Stomach (tissue), 9 donors: ENCODE results near the gene CAND2. TPM values are rescaled to one million over a fixed set of nuclear protein-coding genes. Genes with fewer than 3 reads are reported as not detected.
"Not testable (repeated sequence)": the region's sequence is repeated elsewhere in the genome, so short reads cannot be mapped to it uniquely, and the experiment has no call there.

Source experiments
- DNase-seq, 2 donors: peaks; one replicate each; pipeline versions ENCODE4 v3.0.0 to v3.0.0-alpha.2; 2013 to 2019
- H3K27ac ChIP-seq, 5 donors: fragments of 200-600 bp in 4 of 5; sonication (generic) in 4 of 5; one replicate each; pipeline ENCODE4 v1.5.1; 2013 to 2019; ENCODE audit warnings: mild to moderate bottlenecking in 1 of 5, moderate library complexity in 1 of 5
- H3K27me3 ChIP-seq, 3 donors: fragments of 200-600 bp; sonication (generic); one replicate each; pipeline ENCODE4 v1.5.1; 2017 to 2019; ENCODE audit warnings: mixed run types in 1 of 3
- H3K36me3 ChIP-seq, 4 donors: fragments of 200-600 bp; sonication (generic); 1 replicate in 3 of 4; 2 replicates in 1 of 4; pipeline ENCODE4 v1.5.1; 2016 to 2019
- H3K4me1 ChIP-seq, 4 donors: fragments of 200-600 bp; sonication (generic); one replicate each; pipeline ENCODE4 v1.5.1; 2016 to 2019
- H3K4me3 ChIP-seq, 4 donors: fragments of 200-600 bp; sonication (generic) in 3 of 4; one replicate each; pipeline ENCODE4 v1.5.1; 2016 to 2019; ENCODE audit warnings: mild to moderate bottlenecking in 1 of 4
- H3K9me3 ChIP-seq, 4 donors: fragments of 200-600 bp; sonication (generic); one replicate each; pipeline ENCODE4 v1.5.1; 2016 to 2019
- CTCF ChIP-seq, 7 experiments: fragments of 450-650 bp in 4 of 7; fragments of 200-600 bp in 3 of 7; sonication (generic) in 3 of 7; IDR thresholded peaks; one replicate each; pipeline ENCODE4 v1.5.1; 2016 to 2019; ENCODE audit warnings: antibody characterized with exemption in 7 of 7, control low read depth in 2 of 7, mild to moderate bottlenecking in 1 of 7
- EP300 ChIP-seq: sonication (generic); formaldehyde crosslinking; IDR thresholded peaks from one replicate; pipeline ENCODE4 v1.6.1; 2017; ENCODE audit warnings: antibody characterized with exemption
- POLR2A ChIP-seq, 4 donors: fragments of 450-650 bp; IDR thresholded peaks; one replicate each; pipeline ENCODE4 v1.6.1; 2016; ENCODE audit warnings: antibody characterized with exemption in 4 of 4, control low read depth in 2 of 4, mild to moderate bottlenecking in 1 of 4, moderate library complexity in 1 of 4
- POLR2AphosphoS5 ChIP-seq, 3 donors: sonication (generic); formaldehyde crosslinking; IDR thresholded peaks; one replicate each; pipeline ENCODE4 v1.6.1; 2016; ENCODE audit warnings: antibody characterized with exemption in 3 of 3
- WGBS, 5 donors: extraction: QIAGEN DNeasy Blood & Tissue Kit in 3 of 5; methylation state at CpG; one replicate each; pipeline versions ENCODE4 v1.1.5 to v1.1.7; 2013 to 2018; 5-methylcytosine and 5-hydroxymethylcytosine counted together
- intact Hi-C: fragments of 100-400 bp; cut with DNase I; formaldehyde crosslinking; loops from one replicate; pipeline ENCODE4 v1.15.1; 2023; ENCODE audit warnings: low total_unique reads
- polyA plus RNA-seq, 3 donors: library from polyadenylated mRNA; stranded (reverse); fragments of 200-250 nt; gene quantifications; one replicate each; pipeline ENCODE4 v1.2.3, GENCODE V29; 2013
- total RNA-seq, 5 donors: library from RNA; depleted of rRNA; stranded (reverse); fragments of >200 nt; gene quantifications; one replicate each; pipeline versions ENCODE4 v1.1.0 to v1.2.3, GENCODE V29; 2014 to 2016
- donor health status: healthy with polysubstance abuse.
- donor health status: Bipolar disorder and iron deficiency.
- donor health status: healthy.

Gene CAND2
- total and polyA plus RNA-seq, 8 donors = under 0.01 to 5.3 (median 2.8) TPM

- no peak for TF ChIP-seq EP300
- no peak for TF ChIP-seq CTCF (IDR thresholded peaks at IDR 0.05)
- no peak for TF ChIP-seq POLR2A (IDR thresholded peaks at IDR 0.05)
- TF ChIP-seq POLR2AphosphoS5 (IDR thresholded peaks at IDR 0.05) = no peak
- Histone ChIP-seq H3K36me3 (no peaks in the 10 kb centered on the region), H3K27me3 (peaks cover 0 to 4% (median 0%) of the 10 kb centered on the region in 3 donors), H3K27ac (no peak overlapping the region), H3K4me3 (no peak overlapping the region), H3K4me1 (no peaks in the 10 kb centered on the region), H3K9me3 (no peaks in the 10 kb centered on the region)
- no peak for DNase-seq
- 57 to 66% (median 59%) methylated on average over 2 of the region's 2 CpGs for WGBS, 5 donors
- intact Hi-C loops = no loop called here
Measured at GRCh38 chr3:12773030-12773709, 23.3 kb upstream of the CAND2 start.

GRCh38 chr3:12773710-12774086, 22.8 kb upstream of the CAND2 start:
- TF ChIP-seq POLR2AphosphoS5 (IDR thresholded peaks at IDR 0.05) (no peak), POLR2A (IDR thresholded peaks at IDR 0.05) (no peak), CTCF (IDR thresholded peaks at IDR 0.05) (no peak), EP300 (no peak)
- Histone ChIP-seq H3K4me3 (no peak overlapping the region), H3K9me3 (no peaks in the 10 kb centered on the region), H3K4me1 (no peaks in the 10 kb centered on the region), H3K36me3 (no peaks in the 10 kb centered on the region), H3K27ac (no peak overlapping the region), H3K27me3 (peaks cover 0 to 4% (median 0%) of the 10 kb centered on the region in 3 donors)
- no peak for DNase-seq
- intact Hi-C loops = no loop called here
- WGBS, 5 donors = 82 to 100% (median 94%) methylated on average over 1 of the region's 1 CpG

GRCh38 chr3:12774619-12775018, 21.9 kb upstream of the CAND2 start:
- TF ChIP-seq CTCF (IDR thresholded peaks at IDR 0.05) (no peak), POLR2A (IDR thresholded peaks at IDR 0.05) (no peak), EP300 (no peak), POLR2AphosphoS5 (IDR thresholded peaks at IDR 0.05) (no peak)
- WGBS, 5 donors = 63 to 78% (median 68%) methylated on average over 4 of the region's 4 CpGs
- Histone ChIP-seq H3K36me3 (no peaks in the 10 kb centered on the region), H3K4me3 (no peak overlapping the region), H3K27ac (no peak overlapping the region), H3K4me1 (no peaks in the 10 kb centered on the region), H3K27me3 (peaks cover 0 to 4% (median 0%) of the 10 kb centered on the region in 3 donors), H3K9me3 (no peaks in the 10 kb centered on the region)
- intact Hi-C loops = no loop called here
- DNase-seq = no peak

DNA sequence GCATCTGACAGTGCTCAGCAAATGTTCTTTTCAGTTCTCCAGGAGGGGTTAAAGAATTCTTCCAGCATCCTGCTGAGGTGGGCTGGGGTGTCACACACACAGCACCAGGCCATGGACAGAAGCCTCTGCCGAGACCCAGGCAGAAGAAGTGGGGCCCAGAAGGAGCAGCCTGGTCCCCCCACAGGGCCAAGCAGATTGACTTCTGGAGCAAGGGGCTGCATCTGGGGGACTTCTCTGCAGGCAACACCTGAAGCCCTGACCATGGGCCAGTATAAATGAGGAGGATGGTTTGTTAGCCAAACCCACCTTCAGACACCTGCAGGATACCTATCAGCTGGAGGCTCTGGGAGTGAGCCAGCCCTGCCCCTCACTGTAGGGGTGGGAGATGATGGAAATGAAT, 21.3 kb upstream of the CAND2 start:
- TF ChIP-seq POLR2AphosphoS5 (IDR thresholded peaks at IDR 0.05) = no peak
- no peak for TF ChIP-seq POLR2A (IDR thresholded peaks at IDR 0.05)
- no peak for TF ChIP-seq CTCF (IDR thresholded peaks at IDR 0.05)
- Histone ChIP-seq H3K27ac (no peak overlapping the region), H3K36me3 (no peaks in the 10 kb centered on the region), H3K9me3 (no peaks in the 10 kb centered on the region), H3K4me3 (no peak overlapping the region), H3K27me3 (peaks cover 0 to 4% (median 0%) of the 10 kb centered on the region in 3 donors), H3K4me1 (no peaks in the 10 kb centered on the region)
- no peak for DNase-seq
- intact Hi-C loops = no loop called here
- WGBS, 5 donors = 57 to 73% (median 63%) methylated on average over 1 of the region's 1 CpG; no CpG with 5 or more reads in 1 of the 5 donors

DNA sequence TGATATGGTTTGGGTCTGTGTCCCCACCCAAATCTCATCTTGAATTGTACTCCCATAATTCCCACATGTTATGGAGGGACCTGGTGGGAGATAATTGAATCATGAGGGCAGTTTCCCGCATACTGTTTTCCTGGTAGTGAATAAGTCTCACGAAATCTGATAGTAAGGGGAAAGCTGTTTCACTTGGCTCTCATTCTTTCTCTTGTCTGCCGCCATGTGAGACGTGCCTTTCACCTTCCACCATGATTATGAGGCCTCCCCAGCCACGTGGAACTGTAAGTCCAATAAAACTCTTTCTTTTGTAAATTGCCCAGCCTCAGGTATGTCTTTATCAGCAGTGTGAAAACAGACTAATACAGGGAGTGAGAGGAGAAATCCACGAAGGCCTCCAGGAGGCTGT, 20.5 kb upstream of the CAND2 start:
- intact Hi-C loops, H3K4me3 ChIP-seq, H3K36me3 ChIP-seq, H3K27ac ChIP-seq, H3K9me3 ChIP-seq, DNase-seq, H3K4me1 ChIP-seq, H3K27me3 ChIP-seq: not testable (repeated sequence)
- 59 to 68% (median 66%) methylated on average over 6 of the region's 6 CpGs for WGBS, 5 donors
